ENCODE measurements around the gene PTH1R.
"Not testable (repeated sequence)": the region's sequence is repeated elsewhere in the genome, so short reads cannot be mapped to it uniquely, and the experiment has no call there.

DNA sequence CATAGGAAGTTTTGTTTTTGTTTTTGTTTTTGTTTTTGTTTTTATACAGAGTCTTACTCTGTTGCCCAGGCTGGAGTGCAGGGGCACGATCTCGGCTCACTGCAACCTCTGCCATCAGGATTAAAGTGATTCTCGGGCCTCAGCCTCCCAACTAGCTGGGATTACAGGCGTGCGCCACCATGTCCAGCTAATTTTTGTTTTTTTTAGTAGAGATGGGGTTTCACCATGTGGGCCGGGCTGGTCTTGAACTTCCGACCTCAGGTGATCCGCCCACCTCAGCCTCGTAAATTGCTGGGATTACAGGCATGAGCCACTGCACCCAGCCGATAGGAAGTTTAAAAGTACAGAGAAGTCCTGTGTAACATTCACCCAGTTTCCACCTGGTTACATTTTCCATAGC lies 33.4 kb downstream of the PTH1R start:
- not testable (repeated sequence) for TF ChIP-seq CTCF, POLR2A, EP300 (IDR thresholded peaks at IDR 0.05)

All from upper lobe of left lung (tissue), 4 donors.